K562 (cell line): Measurements from ENCODE around the gene RPS6KA4. TPM values are rescaled to one million over a fixed set of nuclear protein-coding genes. Genes with fewer than 3 reads are reported as not detected.

Experiments used
- ARNT ChIP-seq, 2 experiments: fragments of 450-650 bp; IDR thresholded peaks; 2 replicates each; pipeline ENCODE4 v1.6.1; 2016; ENCODE audit warnings: mild to moderate bottlenecking in 1 of 2
- ATF1 ChIP-seq, 2 experiments: fragments of 450-650 bp in 1 of 2; IDR thresholded peaks; 2 replicates each; pipeline ENCODE4 v1.6.1; 2016; ENCODE audit warnings: missing compliant biosample characterization in 1 of 2, missing genetic modification characterization in 1 of 2
- ATF7 ChIP-seq: fragments of 450-650 bp; IDR thresholded peaks from 2 replicates; pipeline ENCODE4 v1.7.1; 2014; ENCODE audit warnings: mild to moderate bottlenecking, moderate library complexity
- BCOR ChIP-seq: fragments of 450-650 bp; IDR thresholded peaks from 2 replicates; pipeline ENCODE4 v1.6.1; 2016
- BRD9 ChIP-seq: fragments of 450-650 bp; IDR thresholded peaks from 2 replicates; pipeline ENCODE4 v1.6.1; 2018; ENCODE audit warnings: low read depth; ENCODE audit not compliant: partially characterized antibody
- C11orf30 ChIP-seq: fragments of 450-650 bp; IDR thresholded peaks from 2 replicates; pipeline ENCODE4 v1.6.1; 2016; ENCODE audit warnings: low read depth, mild to moderate bottlenecking
- CBX8 ChIP-seq: fragments of 200-600 bp; sonication (generic); IDR thresholded peaks from 2 replicates; pipeline ENCODE4 v1.6.1; 2012; ENCODE audit warnings: borderline replicate concordance, mixed run types, low read depth, mild to moderate bottlenecking, moderate library complexity, mixed read lengths, low read length, control low read depth, inconsistent platforms; ENCODE audit not compliant: poor library complexity, severe bottlenecking; ENCODE audit errors: extremely low read depth
- CEBPB ChIP-seq: fragments of 450-650 bp; IDR thresholded peaks from 2 replicates; pipeline ENCODE4 v1.6.1; 2016; ENCODE audit warnings: missing genetic modification characterization, missing compliant biosample characterization
- CEBPG ChIP-seq, 3 experiments: fragments of 200-800 bp in 1 of 3; sonication (Bioruptor generic) in 1 of 3; sonication (generic) in 1 of 3; formaldehyde crosslinking in 1 of 3; IDR thresholded peaks in 2 of 3; conservative IDR thresholded peaks in 1 of 3; 2 replicates each; pipeline versions ENCODE4 v1.6.1 to v1.8.0; 2016 to 2022; ENCODE audit warnings: missing compliant biosample characterization in 2 of 3, missing genetic modification characterization in 2 of 3, mild to moderate bottlenecking in 1 of 3, missing genetic modification reagents in 1 of 3
- CHD4 ChIP-seq: fragments of 200-600 bp; sonication (generic); IDR thresholded peaks from 3 replicates; pipeline ENCODE4 v1.6.1; 2012; ENCODE audit warnings: low read depth, mild to moderate bottlenecking, mixed read lengths, low read length, inconsistent platforms; ENCODE audit not compliant: insufficient read depth, insufficient replicate concordance, poor library complexity, severe bottlenecking
- DPF2 ChIP-seq: fragments of 450-650 bp; IDR thresholded peaks from 2 replicates; pipeline ENCODE4 v1.6.1; 2016
- ESRRA ChIP-seq: fragments of 450-650 bp; IDR thresholded peaks from 2 replicates; pipeline ENCODE4 v1.6.1; 2014; ENCODE audit warnings: low read depth, mild to moderate bottlenecking, moderate library complexity, borderline replicate concordance
- HDAC2 ChIP-seq: fragments of 450-650 bp; IDR thresholded peaks from 2 replicates; pipeline ENCODE4 v1.6.1; 2016; ENCODE audit warnings: mild to moderate bottlenecking
- IFI16 ChIP-seq: fragments of 250-450 bp; sonication (Bioruptor Pico); IDR thresholded peaks from 2 replicates; pipeline ENCODE4 v2.1.2; 2022; ENCODE audit warnings: mild to moderate bottlenecking, inconsistent platforms
- JUN ChIP-seq, 2 experiments: sonication (generic) in 1 of 2; formaldehyde crosslinking in 1 of 2; IDR thresholded peaks; 2 replicates each; pipeline versions ENCODE4 v1.6.1 to v1.8.0; 2012 to 2022; ENCODE audit warnings: borderline replicate concordance in 2 of 2, mild to moderate bottlenecking in 2 of 2, improper control_type of control experiment in 1 of 2, low read depth in 1 of 2, low read length in 1 of 2, missing genetic modification reagents in 1 of 2
- KDM1A ChIP-seq, 2 experiments: fragments of 450-650 bp; IDR thresholded peaks; 2 replicates each; pipeline ENCODE4 v1.6.1; 2016; ENCODE audit warnings: mild to moderate bottlenecking in 2 of 2
- MTA1 ChIP-seq: fragments of 450-650 bp; IDR thresholded peaks from 2 replicates; pipeline ENCODE4 v1.6.1; 2017; ENCODE audit warnings: borderline replicate concordance
- NFATC3 ChIP-seq: fragments of 450-650 bp; IDR thresholded peaks from 2 replicates; pipeline ENCODE4 v1.6.1; 2017; ENCODE audit warnings: mild to moderate bottlenecking
- PHF20 ChIP-seq: fragments of 450-650 bp; IDR thresholded peaks from 2 replicates; pipeline ENCODE4 v1.6.1; 2018; ENCODE audit not compliant: partially characterized antibody
- POLR2A ChIP-seq: fragments of 450-650 bp; conservative IDR thresholded peaks from 2 replicates; pipeline ENCODE4 v1.6.1; 2016
- RBBP5 ChIP-seq: fragments of 200-600 bp; sonication (generic); IDR thresholded peaks from 2 replicates; pipeline ENCODE4 v1.6.1; 2012; ENCODE audit warnings: borderline replicate concordance, mild to moderate bottlenecking, low read length, control low read depth, inconsistent platforms; ENCODE audit not compliant: insufficient read depth, poor library complexity, severe bottlenecking
- RCOR1 ChIP-seq, 2 experiments: IDR thresholded peaks; 2 replicates each; pipeline ENCODE4 v1.6.1; 2012; ENCODE audit warnings: low read depth in 2 of 2, low read length in 2 of 2, borderline replicate concordance in 1 of 2, improper control_type of control experiment in 1 of 2
- TOE1 ChIP-seq, 2 experiments: fragments of 450-650 bp in 1 of 2; sonication (generic) in 1 of 2; formaldehyde crosslinking in 1 of 2; IDR thresholded peaks; 2 replicates each; pipeline versions ENCODE4 v1.7.1 to v1.8.0; 2016 to 2022; ENCODE audit warnings: borderline replicate concordance in 2 of 2, mild to moderate bottlenecking in 2 of 2, antibody characterized with exemption in 1 of 2, inconsistent platforms in 1 of 2, low read depth in 1 of 2, missing genetic modification reagents in 1 of 2, moderate library complexity in 1 of 2
- polyA plus RNA-seq, 8 experiments: library from polyadenylated mRNA; depleted of rRNA in 4 of 8; stranded (reverse) in 5 of 8; unstranded in 3 of 8; fragments of >200 nt; fragmentation: Nextera tagmentation in 2 of 8; fragmentation: Illumina TruSeq in 1 of 8; extraction: Ambion mirVana in 2 of 8; extraction: Trizol in 1 of 8; gene quantifications; 2 replicates each; pipeline versions ENCODE4 v1.2.1 to v1.2.3, GENCODE V29; 2011 to 2014; ENCODE audit warnings: inconsistent platforms in 1 of 8, missing spikeins in 1 of 8
- total RNA-seq, 7 experiments: library from RNA; depleted of rRNA in 6 of 7; stranded (reverse); fragments of >200 nt in 6 of 7; fragmentation: Illumina TruSeq in 2 of 7; extraction: Trizol in 2 of 7; gene quantifications; 2 replicates each; pipeline versions ENCODE4 v1.2.1 to v1.2.3, GENCODE V29; 2011 to 2021; ENCODE audit warnings: low replicate concordance in 1 of 7

The RPS6KA4 gene
- total and polyA plus RNA-seq, 9 of the 15 experiments (the other 6 are each of a cell fraction or from before 2014, with no cell fraction given) = 0.15 to 23.8 (median 9.8) TPM

GRCh38 chr11:64337538-64338249, 21.3 kb upstream of the RPS6KA4 start (continued):
- TF ChIP-seq TOE1 (IDR thresholded peaks at IDR 0.05; ENCODE audit: borderline replicate concordance) (no peak), TOE1 (CRISPR knock-in tag; IDR thresholded peaks at IDR 0.05; ENCODE audit: borderline replicate concordance, low read depth) (0 out of 2 replicates have a peak, but pooled peaks have one; percentile 50), KDM1A (IDR thresholded peaks at IDR 0.05) (peak; percentile 90 to 94), IFI16 (CRISPR knock-in tag) (no peak), HDAC2 (peak; percentile 93), RBBP5 (no peak), RCOR1 (IDR thresholded peaks at IDR 0.05; ENCODE audit: borderline replicate concordance in 1 of 2, low read depth in 2 of 2, low read length in 2 of 2) (peak in 1 of 2 experiments; percentile 83; a peak in 2 of 4 replicates), POLR2A (no peak), MTA1 (0 out of 2 replicates have a peak, but pooled peaks have one; percentile 31), ATF1 (CRISPR knock-in tag; IDR thresholded peaks at IDR 0.05) (no peak), ATF1 (tag; IDR thresholded peaks at IDR 0.05) (0 out of 2 replicates have a peak, but pooled peaks have one; percentile 33), JUN (IDR thresholded peaks at IDR 0.05; ENCODE audit: borderline replicate concordance, low read depth, low read length) (no peak), JUN (CRISPR knock-in tag; IDR thresholded peaks at IDR 0.05; ENCODE audit: borderline replicate concordance) (0 out of 2 replicates have a peak, but pooled peaks have one; percentile 29), BCOR (peak; percentile 99), CEBPB (tag) (peak; percentile 81), ATF7 (peak; percentile 78; the same call in 1 of the 2 replicates), DPF2 (peak; percentile 39; the same call in 1 of the 2 replicates), ESRRA (0 out of 2 replicates have a peak, but pooled peaks have one; percentile 13), CHD4 (peak; percentile 85), C11orf30 (no peak), CBX8 (no peak), NFATC3 (no peak), BRD9 (peak; percentile 76), PHF20 (peak; percentile 65), CEBPG (CRISPR knock-in tag; IDR thresholded peaks at IDR 0.05) (peak; percentile 75), CEBPG (tag; conservative IDR thresholded peaks at IDR 0.05 in 1 of 2, IDR thresholded peaks at IDR 0.05 in 1 of 2) (peak in 1 of 2 experiments; percentile 76), ARNT (IDR thresholded peaks at IDR 0.05) (0 out of 4 replicates have a peak, but pooled peaks of 1 of the 2 experiments have one; percentile 27)
